B cell (primary cell): ENCODE results near the gene EGF. TPM values are rescaled to one million over a fixed set of nuclear protein-coding genes. Genes with fewer than 3 reads are reported as not detected.

ENCODE experiments used
- ATAC-seq: fragments of 200-7000 bp; cut with Tn5 transposase; one replicate; pipeline ENCODE4 v1.10.0; 2021; ENCODE audit warnings: low read depth, mild to moderate bottlenecking, moderate number of reproducible peaks, moderate library complexity
- CTCF ChIA-PET: fragments of 350-600 bp; sonication (Branson Sonifier 250); formaldehyde crosslinking; loops from one replicate; lab custom pipeline; 2021; ENCODE audit warnings: antibody characterized with exemption, inconsistent platforms; lab: Charles Lee
- POLR2A ChIA-PET: fragments of 350-600 bp; sonication (Branson Sonifier 250); formaldehyde crosslinking; loops from one replicate; lab custom pipeline; 2021; ENCODE audit warnings: antibody characterized with exemption; lab: Charles Lee
- DNase-seq: peaks from one replicate; pipeline ENCODE4 v3.0.0; 2013
- H2AFZ ChIP-seq: 2 replicates; pipeline ENCODE4 v1.6.1; 2012; ENCODE audit warnings: mild to moderate bottlenecking, low read depth, low read length; ENCODE audit not compliant: insufficient read depth, poor library complexity, severe bottlenecking
- H3K27ac ChIP-seq, 2 donors: 1 replicate in 1 of 2; 2 replicates in 1 of 2; pipeline ENCODE4 v1.5.1; 2012 to 2013; ENCODE audit warnings: low read length in 2 of 2, mild to moderate bottlenecking in 2 of 2, moderate library complexity in 1 of 2
- H3K27me3 ChIP-seq, 4 experiments: fragments of 200-600 bp in 1 of 4; sonication (generic) in 1 of 4; replicated peaks in 1 of 4; 1 replicate in 2 of 4; 2 replicates in 2 of 4; pipeline versions ENCODE4 v1.6.1 to v1.7.0; 2013 to 2016; ENCODE audit warnings: low read length in 3 of 4, mild to moderate bottlenecking in 2 of 4, mixed read lengths in 1 of 4, moderate library complexity in 1 of 4; ENCODE audit not compliant: insufficient read depth in 4 of 4, control insufficient read depth in 3 of 4; ENCODE audit errors: control extremely low read depth in 1 of 4
- H3K36me3 ChIP-seq, 2 experiments: replicated peaks in 1 of 2; 1 replicate in 1 of 2; 2 replicates in 1 of 2; pipeline versions ENCODE4 v1.6.1 to v1.7.1; 2013; ENCODE audit warnings: low read length in 1 of 2; ENCODE audit not compliant: insufficient read depth in 2 of 2, control insufficient read depth in 1 of 2; ENCODE audit errors: control extremely low read depth in 1 of 2, extremely low read depth in 1 of 2
- H3K4me1 ChIP-seq, 2 donors: fragments of 200-600 bp in 1 of 2; sonication (generic) in 1 of 2; 1 replicate in 1 of 2; 2 replicates in 1 of 2; pipeline versions ENCODE4 v1.5.1 to v1.6.1; 2013 to 2017; ENCODE audit warnings: low read length in 2 of 2; ENCODE audit not compliant: control insufficient read depth in 2 of 2, insufficient read depth in 2 of 2
- H3K4me2 ChIP-seq: replicated peaks from 2 replicates; pipeline ENCODE3; 2012; ENCODE audit warnings: mild to moderate bottlenecking, low read depth, low read length; ENCODE audit not compliant: poor library complexity, severe bottlenecking
- H3K4me3 ChIP-seq, 5 experiments: fragments of 200-600 bp in 1 of 5; sonication (generic) in 1 of 5; 1 replicate in 3 of 5; 2 replicates in 2 of 5; pipeline versions ENCODE4 v1.5.1 to v1.7.0; 2011 to 2016; ENCODE audit warnings: low read length in 4 of 5, mild to moderate bottlenecking in 4 of 5, low read depth in 2 of 5, control low read depth in 1 of 5, moderate library complexity in 1 of 5; ENCODE audit not compliant: insufficient read depth in 1 of 5; ENCODE audit errors: control extremely low read depth in 1 of 5, extremely low read depth in 1 of 5
- H3K79me2 ChIP-seq: fragments of 200-600 bp; sonication (generic); one replicate; pipeline ENCODE4 v1.6.0; 2016; ENCODE audit warnings: low read length; ENCODE audit not compliant: control insufficient read depth, insufficient read depth
- H3K9ac ChIP-seq: fragments of 200-600 bp; sonication (generic); 2 replicates; pipeline ENCODE4 v1.6.1; 2017; ENCODE audit warnings: mild to moderate bottlenecking, low read length, moderate library complexity
- H3K9me3 ChIP-seq, 3 donors: one replicate each; pipeline versions ENCODE4 v1.6.1 to v1.7.1; 2013; ENCODE audit warnings: low read length in 2 of 3; ENCODE audit not compliant: control insufficient read depth in 2 of 3, insufficient read depth in 1 of 3; ENCODE audit errors: control extremely low read depth in 1 of 3
- H4K20me1 ChIP-seq: 2 replicates; pipeline ENCODE4 v1.6.0; 2012; ENCODE audit warnings: mild to moderate bottlenecking, low read length; ENCODE audit not compliant: insufficient read depth, control insufficient read depth, poor library complexity, severe bottlenecking
- H3K27ac Mint-ChIP-seq: one replicate; pipeline ENCODE4 v1.8.0; 2021; ENCODE audit warnings: mixed read lengths
- H3K27me3 Mint-ChIP-seq: one replicate; pipeline ENCODE4 v1.8.0; 2021; ENCODE audit warnings: mixed read lengths
- H3K4me1 Mint-ChIP-seq: one replicate; pipeline ENCODE4 v1.8.0; 2021; ENCODE audit warnings: mixed read lengths
- H3K4me3 Mint-ChIP-seq: one replicate; pipeline ENCODE4 v1.8.0; 2021; ENCODE audit warnings: mixed read lengths
- H3K9me3 Mint-ChIP-seq: one replicate; pipeline ENCODE4 v1.8.0; 2022; ENCODE audit warnings: mixed read lengths; ENCODE audit not compliant: insufficient read depth
- CTCF ChIP-seq: fragments of 200-600 bp; IDR thresholded peaks from one replicate; pipeline ENCODE4 v1.8.0; 2022; ENCODE audit warnings: antibody characterized with exemption, mild to moderate bottlenecking
- EZH2 ChIP-seq: IDR thresholded peaks from 2 replicates; pipeline ENCODE4 v1.6.1; 2012; ENCODE audit warnings: borderline replicate concordance, low read depth, mild to moderate bottlenecking, moderate library complexity, low read length; ENCODE audit not compliant: insufficient read depth, poor library complexity, severe bottlenecking
- WGBS: methylation state at CpG from one replicate; pipeline ENCODE4 v1.1.5; 2013; ENCODE audit warnings: missing lambda C conversion rate; ENCODE audit not compliant: insufficient coverage; 5-methylcytosine and 5-hydroxymethylcytosine counted together
- intact Hi-C: fragments of 100-400 bp; cut with micrococcal nuclease; formaldehyde crosslinking; loops from one replicate; pipeline ENCODE4 v1.10.0; 2022
- polyA plus RNA-seq: library from polyadenylated mRNA; depleted of rRNA; stranded (reverse); fragments of >200 nt; gene quantifications from 2 replicates; pipeline ENCODE4 v1.2.3, GENCODE V29; 2012
- total RNA-seq, 2 donors: library from RNA; stranded (reverse); fragments of 120-200 nt in 1 of 2; gene quantifications; 1 replicate in 1 of 2; 2 replicates in 1 of 2; pipeline versions ENCODE4 v1.2.3 to v1.2.4, GENCODE V29; 2013 to 2022

EGF gene
- total and polyA plus RNA-seq, 2 donors (not counting 1 experiment from before 2014, with no cell fraction given): not detected

DNA sequence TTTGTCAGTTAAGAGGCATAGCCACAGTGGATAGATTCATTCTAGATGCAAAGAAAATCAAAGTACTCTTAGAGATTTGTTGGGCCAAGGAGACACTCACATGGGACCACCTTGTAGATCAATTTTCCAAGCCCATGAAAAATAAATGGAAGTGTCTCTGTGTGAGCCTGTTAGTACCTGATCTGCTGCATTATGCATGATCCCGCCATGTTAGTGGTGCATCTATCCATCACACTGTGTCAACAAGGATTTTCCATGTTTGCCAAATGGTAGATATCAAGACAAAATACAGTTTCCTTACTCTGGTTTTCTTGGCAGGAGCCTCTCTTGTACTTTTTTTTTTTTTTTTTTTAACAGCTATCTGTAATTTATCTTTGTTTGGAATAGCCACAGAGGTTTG lies 112.4 kb downstream of the EGF start:
- Histone ChIP-seq H2AFZ (no peak overlapping the region), H3K4me3 (no peak overlapping the region), H3K4me1 (no peaks in the 10 kb centered on the region), H3K79me2 (no peaks in the 10 kb centered on the region), H3K9ac (no peak overlapping the region), H3K27ac (no peak overlapping the region), H3K36me3 (no peaks in the 10 kb centered on the region), H3K9me3 (no peaks in the 10 kb centered on the region), H4K20me1 (no peaks in the 10 kb centered on the region), H3K27me3 (peaks cover 0 to 6% (median 0%) of the 10 kb centered on the region in 4 experiments), H3K4me2 (no peak overlapping the region)
- ChIA-PET CTCF (no interaction called here), POLR2A (no interaction called here)
- intact Hi-C loops: no loop called here
- TF ChIP-seq EZH2 (no peak), CTCF (no peak)
- Mint-ChIP-seq H3K9me3 (no peaks in the 10 kb centered on the region), H3K27me3 (peaks cover 22% of the 10 kb centered on the region), H3K4me1 (no peaks in the 10 kb centered on the region), H3K27ac (no peak overlapping the region), H3K4me3 (no peak overlapping the region)
- no CpG with 5 or more reads among the region's 1 CpG for WGBS
- DNase-seq (no peak), ATAC-seq (no peak)

GRCh38 chr4:110025718-110026117 lies 113.0 kb downstream of the EGF start:
- Histone ChIP-seq H3K4me2 (no peak overlapping the region), H3K4me1 (no peaks in the 10 kb centered on the region), H3K27me3 (peaks cover 0 to 6% (median 2%) of the 10 kb centered on the region in 4 experiments), H3K36me3 (no peaks in the 10 kb centered on the region), H2AFZ (no peak overlapping the region), H3K79me2 (no peaks in the 10 kb centered on the region), H3K4me3 (no peak overlapping the region), H4K20me1 (no peaks in the 10 kb centered on the region), H3K9me3 (no peaks in the 10 kb centered on the region), H3K27ac (no peak overlapping the region), H3K9ac (no peak overlapping the region)
- no CpG with 5 or more reads among the region's 3 CpGs for WGBS
- Mint-ChIP-seq H3K27me3 (peaks cover 28% of the 10 kb centered on the region), H3K4me1 (no peaks in the 10 kb centered on the region), H3K27ac (no peak overlapping the region), H3K4me3 (no peak overlapping the region), H3K9me3 (no peaks in the 10 kb centered on the region)
- no peak for ATAC-seq
- TF ChIP-seq CTCF (no peak), EZH2 (no peak)
- intact Hi-C loops: no loop called here
- CTCF ChIA-PET: no interaction called here
- no peak for DNase-seq
- POLR2A ChIA-PET: no interaction called here
